Nephron progenitor cell (in vitro differentiated cells): ENCODE measurements around the gene LIMS2.

Experiments used
- DNase-seq: peaks from one replicate; pipeline ENCODE4 v3.0.0; 2021
- H3K27ac Mint-ChIP-seq: 2 replicates; pipeline ENCODE4 v1.8.0; 2021; ENCODE audit warnings: mild to moderate bottlenecking, moderate library complexity, mixed read lengths
- H3K27me3 Mint-ChIP-seq: 2 replicates; pipeline ENCODE4 v1.8.0; 2021; ENCODE audit warnings: mild to moderate bottlenecking, low read depth, mixed read lengths; ENCODE audit not compliant: poor library complexity
- H3K36me3 Mint-ChIP-seq: 2 replicates; pipeline ENCODE4 v1.8.0; 2021; ENCODE audit warnings: low read depth, mixed read lengths
- H3K4me1 Mint-ChIP-seq: 2 replicates; pipeline ENCODE4 v1.8.0; 2021; ENCODE audit warnings: mixed read lengths
- H3K4me3 Mint-ChIP-seq: 2 replicates; pipeline ENCODE4 v1.8.0; 2021; ENCODE audit warnings: mild to moderate bottlenecking, moderate library complexity, mixed read lengths
- H3K9me3 Mint-ChIP-seq: 2 replicates; pipeline ENCODE4 v1.8.0; 2021; ENCODE audit warnings: mild to moderate bottlenecking, moderate library complexity, mixed read lengths
- CTCF ChIP-seq: fragments of 200-600 bp; sonication (generic); IDR thresholded peaks from 2 replicates; pipeline ENCODE4 v1.5.0; 2021; ENCODE audit warnings: antibody characterized with exemption

LIMS2 gene

GRCh38 chr2:127598711-127599110 lies 76.6 kb downstream of the LIMS2 start:
- no peak for TF ChIP-seq CTCF
- Mint-ChIP-seq H3K4me1 (no peaks in the 10 kb centered on the region), H3K27me3 (peaks cover 25% of the 10 kb centered on the region)

GRCh38 chr2:127597984-127598380 lies 77.3 kb downstream of the LIMS2 start:
- no peak overlapping the region for H3K27ac Mint-ChIP-seq
- no peak for DNase-seq
- no peak for TF ChIP-seq CTCF
- H3K36me3 Mint-ChIP-seq, result no peaks in the 10 kb centered on the region
- H3K4me3 Mint-ChIP-seq, result no peak overlapping the region
- H3K27me3 Mint-ChIP-seq, result peaks cover 25% of the 10 kb centered on the region
- no peaks in the 10 kb centered on the region for H3K4me1 Mint-ChIP-seq
- H3K9me3 Mint-ChIP-seq, result peaks cover 21% of the 10 kb centered on the region

More at GRCh38 chr2:127598711-127599110, 76.6 kb downstream of the LIMS2 start:
- no peak overlapping the region for H3K4me3 Mint-ChIP-seq
- no peaks in the 10 kb centered on the region for H3K36me3 Mint-ChIP-seq
- DNase-seq, result no peak
- no peak overlapping the region for H3K27ac Mint-ChIP-seq
- H3K9me3 Mint-ChIP-seq, result peaks cover 27% of the 10 kb centered on the region

GRCh38 chr2:127597046-127597983 lies 78.0 kb downstream of the LIMS2 start:
- Mint-ChIP-seq H3K4me1 (no peaks in the 10 kb centered on the region), H3K36me3 (no peaks in the 10 kb centered on the region), H3K27ac (no peak overlapping the region), H3K9me3 (peaks cover 19% of the 10 kb centered on the region), H3K4me3 (no peak overlapping the region), H3K27me3 (peaks cover 25% of the 10 kb centered on the region)
- TF ChIP-seq CTCF, result no peak
- no peak for DNase-seq

GRCh38 chr2:127596311-127597045 lies 78.9 kb downstream of the LIMS2 start:
- peaks cover 22% of the 10 kb centered on the region for H3K27me3 Mint-ChIP-seq
- no peak overlapping the region for H3K27ac Mint-ChIP-seq
- TF ChIP-seq CTCF, result no peak
- peaks cover 14% of the 10 kb centered on the region for H3K9me3 Mint-ChIP-seq
- H3K4me1 Mint-ChIP-seq, result no peaks in the 10 kb centered on the region
- H3K4me3 Mint-ChIP-seq, result no peak overlapping the region
- DNase-seq, result no peak
- no peaks in the 10 kb centered on the region for H3K36me3 Mint-ChIP-seq

- peaks cover 14% of the 10 kb centered on the region for H3K9me3 Mint-ChIP-seq
- no peak overlapping the region for H3K27ac Mint-ChIP-seq
- DNase-seq, result no peak
- no peak for TF ChIP-seq CTCF
- no peaks in the 10 kb centered on the region for H3K36me3 Mint-ChIP-seq
- no peak overlapping the region for H3K4me3 Mint-ChIP-seq
- H3K27me3 Mint-ChIP-seq, result peaks cover 11% of the 10 kb centered on the region
- no peaks in the 10 kb centered on the region for H3K4me1 Mint-ChIP-seq
These were observed 81.2 kb downstream of the LIMS2 start for GRCh38 chr2:127594116-127594591.
